ENCODE results near the gene UTS2B.

DNA sequence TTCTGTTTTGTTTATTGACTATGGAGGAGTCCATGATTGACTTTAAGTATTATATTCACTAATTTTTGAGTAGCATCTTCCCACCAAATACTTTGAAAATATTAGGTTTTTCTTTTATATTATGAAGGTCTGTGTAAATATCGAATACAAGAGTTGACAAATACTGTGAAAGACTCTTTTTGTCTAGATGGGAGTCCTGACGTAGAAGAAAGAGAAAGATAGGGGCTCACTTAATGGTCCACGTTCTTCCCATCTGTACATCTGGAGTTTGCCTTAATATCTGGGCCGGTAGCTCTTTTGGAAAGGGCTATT lies 7.8 kb upstream of the UTS2B start:
- TF ChIP-seq, protein P1, sequence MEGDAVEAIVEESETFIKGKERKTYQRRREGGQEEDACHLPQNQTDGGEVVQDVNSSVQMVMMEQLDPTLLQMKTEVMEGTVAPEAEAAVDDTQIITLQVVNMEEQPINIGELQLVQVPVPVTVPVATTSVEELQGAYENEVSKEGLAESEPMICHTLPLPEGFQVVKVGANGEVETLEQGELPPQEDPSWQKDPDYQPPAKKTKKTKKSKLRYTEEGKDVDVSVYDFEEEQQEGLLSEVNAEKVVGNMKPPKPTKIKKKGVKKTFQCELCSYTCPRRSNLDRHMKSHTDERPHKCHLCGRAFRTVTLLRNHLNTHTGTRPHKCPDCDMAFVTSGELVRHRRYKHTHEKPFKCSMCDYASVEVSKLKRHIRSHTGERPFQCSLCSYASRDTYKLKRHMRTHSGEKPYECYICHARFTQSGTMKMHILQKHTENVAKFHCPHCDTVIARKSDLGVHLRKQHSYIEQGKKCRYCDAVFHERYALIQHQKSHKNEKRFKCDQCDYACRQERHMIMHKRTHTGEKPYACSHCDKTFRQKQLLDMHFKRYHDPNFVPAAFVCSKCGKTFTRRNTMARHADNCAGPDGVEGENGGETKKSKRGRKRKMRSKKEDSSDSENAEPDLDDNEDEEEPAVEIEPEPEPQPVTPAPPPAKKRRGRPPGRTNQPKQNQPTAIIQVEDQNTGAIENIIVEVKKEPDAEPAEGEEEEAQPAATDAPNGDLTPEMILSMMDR (IDR thresholded peaks at IDR 0.05): no peak
- no peak for TF ChIP-seq POLR2A (IDR thresholded peaks at IDR 0.05)
